ENCODE results near the gene ZNF106.

- TF ChIP-seq POLR2AphosphoS5 (IDR thresholded peaks at IDR 0.05; ENCODE audit: low read depth, low read length): no peak
- TF ChIP-seq REST (IDR thresholded peaks at IDR 0.05; ENCODE audit: insufficient read depth in 1 of 2, low read depth in 2 of 2, low read length in 2 of 2): no peak
- TF ChIP-seq TAF1 (IDR thresholded peaks at IDR 0.05; ENCODE audit: borderline replicate concordance, insufficient read depth, low read length): no peak
- TF ChIP-seq SIN3A (IDR thresholded peaks at IDR 0.05; ENCODE audit: borderline replicate concordance, insufficient read depth, low read length): no peak
- TF ChIP-seq FOXP2 (optimal IDR thresholded peaks at IDR 0.05; ENCODE audit: borderline replicate concordance, extremely low read depth, extremely low read length, insufficient read depth): no peak
These were observed 34.4 kb downstream of the ZNF106 start for GRCh38 chr15:42456531-42456930.
